G401.6 (cell line): Measurements from ENCODE around the gene MYO15A.
"Not testable (repeated sequence)": the region's sequence is repeated elsewhere in the genome, so short reads cannot be mapped to it uniquely, and the experiment has no call there.

Source experiments
- FAIRE-seq: peaks from 2 replicates; lab custom pipeline; 2012; peaks lifted over from hg19 to GRCh38; lab: Jason Lieb, UNC

Gene MYO15A

GRCh38 chr17:18185391-18185790 lies 76.8 kb downstream of the MYO15A start:
- FAIRE-seq = no peak

- no peak for FAIRE-seq
These were observed 77.5 kb downstream of the MYO15A start for GRCh38 chr17:18185832-18186626.

- no peak for FAIRE-seq
These were observed 78.0 kb downstream of the MYO15A start for GRCh38 chr17:18186627-18186982.

- FAIRE-seq = no peak
These were observed 78.7 kb downstream of the MYO15A start for GRCh38 chr17:18187226-18187625.

GRCh38 chr17:18187821-18188761 lies 79.5 kb downstream of the MYO15A start:
- FAIRE-seq = no peak

- FAIRE-seq = no peak
These were observed 82.2 kb downstream of the MYO15A start for GRCh38 chr17:18190628-18191235.

GRCh38 chr17:18191236-18191667 lies 82.7 kb downstream of the MYO15A start:
- no peak for FAIRE-seq

- FAIRE-seq = no peak
These were observed 83.4 kb downstream of the MYO15A start for GRCh38 chr17:18191967-18192366.

GRCh38 chr17:18194394-18194793 lies 85.8 kb downstream of the MYO15A start:
- no peak for FAIRE-seq

- FAIRE-seq = no peak
These were observed 86.2 kb downstream of the MYO15A start for GRCh38 chr17:18194804-18195203.

- FAIRE-seq = no peak
These were observed 86.7 kb downstream of the MYO15A start for GRCh38 chr17:18195246-18195645.

GRCh38 chr17:18197535-18198194 lies 89.1 kb downstream of the MYO15A start:
- FAIRE-seq = no peak

- FAIRE-seq = no peak
These were observed 90.0 kb downstream of the MYO15A start for GRCh38 chr17:18198530-18198929.

- FAIRE-seq = no peak
These were observed 92.6 kb downstream of the MYO15A start for GRCh38 chr17:18201108-18201507.

GRCh38 chr17:18203308-18203707 lies 94.8 kb downstream of the MYO15A start:
- peak; percentile 89 for FAIRE-seq

- no peak for FAIRE-seq
These were observed 97.3 kb downstream of the MYO15A start for GRCh38 chr17:18205861-18206260.

GRCh38 chr17:18206962-18207361 lies 98.4 kb downstream of the MYO15A start:
- no peak for FAIRE-seq

GRCh38 chr17:18208092-18208491 lies 99.5 kb downstream of the MYO15A start:
- FAIRE-seq = no peak

- FAIRE-seq = peak; percentile 6
These were observed 105.2 kb downstream of the MYO15A start for GRCh38 chr17:18213666-18214270.

GRCh38 chr17:18216906-18217305 lies 108.3 kb downstream of the MYO15A start:
- FAIRE-seq = not testable (repeated sequence)

GRCh38 chr17:18217412-18218015 lies 109.0 kb downstream of the MYO15A start:
- FAIRE-seq = peak; percentile 48
